Hematopoietic multipotent progenitor cell (in vitro differentiated cells): Measurements from ENCODE around the gene PPP1R8. TPM values are rescaled to one million over a fixed set of nuclear protein-coding genes. Genes with fewer than 3 reads are reported as not detected.
"Not testable (repeated sequence)": the region's sequence is repeated elsewhere in the genome, so short reads cannot be mapped to it uniquely, and the experiment has no call there.

Experiments used
- DNase-seq, 3 donors: peaks; one replicate each; pipeline ENCODE4 v3.0.0-alpha.2; 2011 to 2015; ENCODE audit warnings: low read depth in 2 of 3, low spot score in 2 of 3
- total RNA-seq: library from RNA; depleted of rRNA; stranded (reverse); fragments of >200 nt; gene quantifications from one replicate; pipeline ENCODE4 v1.2.3, GENCODE V29; 2012

The PPP1R8 gene
- total RNA-seq, 1 donor, result 37.4 TPM

DNA sequence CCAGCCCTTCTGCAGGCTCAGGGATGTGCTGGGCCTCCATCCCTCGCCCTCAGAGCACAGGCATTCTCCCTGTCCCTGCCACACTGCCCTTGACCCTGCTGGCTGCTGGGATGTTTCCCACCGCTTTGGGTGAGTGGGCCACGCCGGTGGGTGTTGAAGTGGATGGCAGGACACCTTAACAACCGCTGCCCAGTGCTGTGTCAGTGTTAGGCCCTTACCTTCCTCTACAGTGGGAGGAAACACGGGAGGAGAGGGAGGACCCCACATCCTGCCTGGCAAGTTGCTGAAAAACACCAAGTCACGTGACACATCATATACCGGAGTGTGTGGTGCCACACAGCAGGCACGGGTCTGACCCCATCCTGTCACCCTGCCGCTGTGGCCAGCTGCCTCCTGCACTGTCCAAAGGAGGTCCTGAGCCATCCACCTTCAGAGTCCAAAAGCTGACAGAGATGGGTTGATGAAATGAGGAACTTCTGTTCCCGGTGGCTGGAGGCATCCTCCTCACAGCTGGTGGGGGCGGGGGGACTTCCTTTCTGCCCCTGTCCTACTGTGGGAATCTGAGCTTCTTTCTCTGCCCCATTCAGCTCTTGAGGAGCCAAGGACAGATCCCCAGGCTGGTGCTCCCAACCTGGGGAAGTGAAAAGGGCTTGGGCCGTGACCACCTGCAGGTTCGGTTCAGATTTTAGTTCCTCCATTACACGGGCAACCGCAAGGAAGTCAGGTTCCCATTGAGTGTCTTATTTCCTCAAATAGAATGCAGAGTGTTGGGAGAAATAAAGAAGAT, 38.5 kb downstream of the PPP1R8 start:
- peak in 2 of 3 donors; percentile 60 to 66 for DNase-seq

DNA sequence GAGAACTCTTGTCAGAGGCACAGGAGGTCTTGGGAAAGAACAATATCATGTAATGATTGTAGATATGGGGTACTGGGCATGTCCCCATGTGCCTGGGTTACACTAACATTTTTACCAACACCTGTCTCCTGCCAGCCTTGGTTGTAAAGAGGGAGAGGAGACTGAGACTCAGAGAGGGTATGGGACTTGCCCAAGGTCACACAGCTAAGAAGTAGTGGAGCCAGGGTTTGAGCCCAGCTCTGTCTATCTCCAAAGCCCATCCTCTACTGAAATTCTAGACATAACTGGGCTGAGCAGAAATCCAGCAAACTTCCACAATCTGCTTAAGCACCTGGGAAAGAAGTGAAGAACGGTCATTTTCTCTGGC, 39.1 kb downstream of the PPP1R8 start:
- no peak for DNase-seq

DNA sequence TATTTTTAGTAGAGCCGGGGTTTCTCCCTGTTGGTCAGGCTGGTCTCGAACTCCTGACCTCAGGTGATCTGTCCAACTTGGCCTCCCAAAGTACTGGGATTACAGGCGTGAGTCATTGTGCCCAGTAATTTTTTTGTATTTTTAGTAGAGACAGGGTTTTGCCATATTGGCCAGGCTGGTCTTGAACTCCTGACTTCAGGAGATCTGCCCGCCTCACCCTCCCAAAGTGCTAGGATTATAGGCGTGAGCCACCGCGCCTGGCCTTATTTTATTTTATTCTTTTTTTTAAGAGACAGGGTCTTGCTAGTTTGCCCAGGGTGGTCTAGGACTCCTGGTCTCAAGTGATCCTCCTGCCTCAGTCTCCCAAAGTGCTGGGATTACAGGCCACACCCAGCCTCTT, 40.5 kb downstream of the PPP1R8 start:
- not testable (repeated sequence) for DNase-seq

DNA sequence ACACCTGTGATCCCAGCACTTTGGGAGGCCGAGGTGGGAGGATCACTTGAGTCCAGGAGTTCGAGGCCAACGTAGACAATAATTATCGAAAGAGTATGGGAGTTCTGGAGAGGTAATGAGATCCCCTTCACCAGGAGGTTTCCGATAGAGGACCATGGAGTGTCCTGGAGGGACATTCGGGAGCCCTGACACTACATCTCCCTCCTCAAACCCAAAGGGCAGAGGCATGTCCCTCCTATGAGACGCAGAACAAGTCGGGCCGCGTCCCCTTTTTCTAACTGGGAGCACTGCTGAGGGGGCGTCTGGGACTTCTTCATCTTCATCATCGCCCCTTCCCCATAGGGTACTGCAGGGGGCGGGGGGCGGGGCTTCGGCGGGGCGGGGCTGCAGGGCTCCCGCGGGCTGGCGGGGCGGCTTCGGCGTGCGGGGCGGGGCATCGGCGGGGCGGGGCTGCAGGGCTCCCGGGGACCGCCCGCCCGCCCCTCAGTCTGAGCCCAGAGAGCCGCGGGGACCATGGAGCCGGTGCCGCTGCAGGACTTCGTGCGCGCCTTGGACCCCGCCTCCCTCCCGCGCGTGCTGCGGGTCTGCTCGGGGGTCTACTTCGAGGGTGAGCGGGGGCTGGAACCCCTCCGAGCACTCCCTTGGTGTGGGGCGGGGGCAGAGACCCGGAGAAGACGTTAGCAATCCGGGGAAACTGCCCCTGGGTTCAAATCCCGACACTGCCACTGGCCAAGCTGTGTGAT, 41.6 kb downstream of the PPP1R8 start, which contains the start of gene THEMIS2:
THEMIS2 (plus strand) TSS at position 486 of the 743 bp plus-strand sequence; CDS start at position 514, 28 bp downstream.
- DNase-seq, result peak in 2 of 3 donors; percentile 67 to 73

DNA sequence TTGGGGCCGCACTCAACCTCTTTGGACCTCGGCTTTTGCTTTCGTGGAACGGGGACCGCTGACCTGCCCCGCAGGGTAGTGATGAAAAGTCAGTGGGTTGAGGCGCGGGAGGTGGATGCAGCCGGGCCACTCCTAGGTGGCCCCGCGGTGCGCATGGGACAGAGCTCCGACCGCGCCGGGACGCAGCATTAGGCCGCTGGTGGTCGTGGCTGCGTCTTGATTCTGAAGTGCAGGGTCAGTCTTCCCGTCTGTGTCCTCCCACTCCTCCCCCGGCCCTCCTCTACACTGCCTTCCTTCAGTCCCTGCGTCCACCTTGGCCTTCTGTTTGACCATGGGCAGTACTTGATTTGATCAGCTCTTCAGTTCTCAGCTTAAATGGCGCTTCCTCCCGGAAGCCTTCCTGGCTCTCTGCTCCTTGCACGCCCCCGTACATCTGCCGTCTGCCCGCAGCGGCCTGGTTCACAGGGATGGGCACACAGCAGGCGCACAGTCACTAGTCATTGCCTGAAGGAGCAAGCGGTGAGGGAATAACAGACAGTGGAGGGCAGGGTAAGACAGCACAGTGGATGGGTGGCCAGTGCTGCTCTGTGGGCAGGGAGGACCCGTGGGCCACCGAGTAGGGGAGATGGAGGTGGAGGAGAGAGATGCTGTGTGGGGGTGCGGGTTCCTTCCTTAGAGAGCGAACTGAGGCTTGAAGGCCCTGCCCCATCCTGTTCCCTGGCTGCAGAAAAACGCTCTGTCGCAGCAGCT, 42.4 kb downstream of the PPP1R8 start:
- no peak for DNase-seq

DNA sequence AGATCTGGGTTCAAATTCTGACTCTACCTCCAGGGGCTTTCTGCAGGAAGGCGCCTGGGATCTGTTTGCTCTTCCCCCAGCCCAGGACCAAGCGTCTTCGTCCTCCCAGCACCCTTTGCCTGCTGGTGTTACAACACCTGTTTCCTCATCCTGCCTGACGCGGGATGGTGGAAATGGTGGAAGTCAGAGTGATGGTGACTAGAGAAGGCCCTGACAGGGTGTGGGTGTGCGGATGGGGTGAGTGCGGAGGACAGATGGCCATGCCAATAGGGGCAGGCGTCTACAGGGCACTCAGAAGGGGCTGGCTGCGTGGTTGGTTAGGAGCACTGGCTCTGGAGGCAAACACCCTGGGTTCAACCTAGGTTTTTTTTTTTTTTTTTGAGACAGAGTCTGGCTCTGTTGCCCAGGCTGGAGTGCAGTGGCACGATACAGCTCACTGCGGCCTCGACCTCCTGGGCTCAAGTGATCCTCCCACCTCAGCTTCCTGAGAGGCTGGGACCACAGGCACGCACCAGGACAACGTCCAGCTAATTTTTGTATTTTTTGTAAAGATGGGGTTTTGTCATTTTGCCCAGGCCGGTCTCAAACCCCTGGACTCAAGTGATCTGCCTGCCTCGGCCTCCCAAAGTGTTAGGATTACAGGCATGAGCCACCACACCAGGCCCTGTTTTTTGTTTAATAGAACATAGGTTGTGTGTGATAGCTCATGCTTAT, 43.2 kb downstream of the PPP1R8 start:
- DNase-seq, result peak in 2 of 3 donors; percentile 87 to 96

DNA sequence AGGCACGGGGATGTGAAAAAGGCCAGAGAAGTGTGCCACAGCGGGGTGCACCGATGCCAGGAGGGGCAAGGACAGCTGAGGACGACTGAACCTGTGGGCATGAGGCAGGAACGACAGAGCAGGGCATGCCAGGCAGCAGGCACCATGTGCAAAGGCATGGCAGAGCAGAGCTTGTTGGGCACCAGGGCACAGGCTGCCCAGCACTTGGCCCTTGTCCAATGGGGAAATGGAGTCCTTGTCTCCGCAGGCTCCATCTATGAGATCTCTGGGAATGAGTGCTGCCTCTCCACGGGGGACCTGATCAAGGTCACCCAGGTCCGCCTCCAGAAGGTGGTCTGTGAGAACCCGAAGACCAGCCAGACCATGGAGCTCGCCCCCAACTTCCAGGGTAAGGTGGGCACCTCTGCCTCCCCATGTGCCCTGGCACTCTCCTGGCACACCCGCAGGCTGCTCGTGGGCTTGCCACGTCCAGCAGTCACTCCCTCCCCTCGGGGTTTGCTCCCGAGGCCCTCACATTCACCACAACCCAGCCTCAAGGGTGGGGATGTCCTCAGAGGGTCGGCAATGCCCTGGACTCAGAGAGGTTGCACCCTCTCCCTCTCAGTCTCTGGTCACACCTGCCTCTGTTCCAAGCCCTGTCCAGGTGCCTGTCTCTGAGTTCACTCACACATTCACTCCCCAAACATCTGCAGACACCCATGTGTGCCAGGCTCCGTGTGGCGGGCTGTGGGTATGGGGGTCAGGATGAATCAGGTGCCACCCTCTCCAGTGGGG, 45.9 kb downstream of the PPP1R8 start:
- DNase-seq, result no peak

DNA sequence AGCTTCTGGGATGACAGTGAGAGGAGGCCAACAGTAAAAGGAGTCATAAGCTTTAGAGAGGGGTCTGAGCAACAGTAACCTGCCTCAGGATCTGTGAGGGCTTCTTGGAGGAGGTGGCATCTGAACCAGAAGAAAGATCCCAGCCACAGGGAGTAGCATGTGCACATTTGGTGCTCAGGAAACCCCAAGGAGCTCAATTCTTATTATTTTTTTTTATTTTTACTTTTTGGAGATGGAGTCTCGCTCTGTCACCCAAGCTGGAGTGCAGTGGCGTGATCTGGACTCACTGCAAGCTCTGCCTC, 46.5 kb downstream of the PPP1R8 start:
- no peak for DNase-seq

DNA sequence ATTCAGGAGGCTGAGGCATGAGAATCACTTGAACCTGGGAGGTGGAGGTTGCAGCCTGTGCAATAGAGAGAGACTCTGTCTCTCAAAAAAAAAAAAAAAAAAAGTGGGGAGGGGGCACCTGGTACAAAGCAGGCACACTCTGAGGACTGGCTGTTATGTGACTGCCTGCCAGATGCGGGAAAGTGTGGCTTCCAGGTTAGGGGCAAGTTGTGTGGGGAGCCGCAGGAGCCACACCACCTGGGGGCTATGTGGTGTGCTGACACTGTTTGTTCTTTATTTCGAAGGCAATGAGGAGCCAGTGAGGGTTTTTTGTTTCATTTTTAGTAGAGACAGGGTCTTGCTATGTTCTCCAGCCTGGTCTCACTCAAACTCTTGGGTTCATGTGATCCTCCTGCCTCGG, 47.5 kb downstream of the PPP1R8 start:
- no peak for DNase-seq

DNA sequence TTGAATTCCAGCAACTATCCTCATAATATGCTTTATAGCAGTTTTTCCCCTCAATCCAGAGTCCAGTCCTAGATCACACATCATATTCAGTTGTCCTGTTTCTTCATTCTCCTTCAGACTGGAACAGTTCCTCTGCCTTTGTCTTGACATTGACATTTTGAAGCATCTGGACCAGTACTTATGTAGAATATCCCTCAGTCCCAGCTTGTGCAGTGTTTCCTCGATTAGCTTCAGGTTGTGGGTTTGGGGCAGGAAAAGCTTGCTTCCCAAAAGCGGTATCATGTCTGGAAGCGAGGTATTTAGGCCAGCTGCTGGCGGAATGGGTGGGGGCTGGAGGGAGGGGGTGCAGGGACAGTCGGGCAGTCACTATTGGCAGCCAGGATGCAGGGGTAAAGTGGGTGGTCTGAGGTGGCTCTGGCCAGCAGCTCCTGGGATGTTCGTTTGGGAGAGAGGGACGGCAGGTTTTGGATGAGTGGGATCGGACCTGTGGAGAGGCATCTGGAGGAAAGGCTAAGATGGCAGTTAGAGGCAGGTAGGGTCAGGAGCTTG, 48.3 kb downstream of the PPP1R8 start:
- DNase-seq, result no peak

DNA sequence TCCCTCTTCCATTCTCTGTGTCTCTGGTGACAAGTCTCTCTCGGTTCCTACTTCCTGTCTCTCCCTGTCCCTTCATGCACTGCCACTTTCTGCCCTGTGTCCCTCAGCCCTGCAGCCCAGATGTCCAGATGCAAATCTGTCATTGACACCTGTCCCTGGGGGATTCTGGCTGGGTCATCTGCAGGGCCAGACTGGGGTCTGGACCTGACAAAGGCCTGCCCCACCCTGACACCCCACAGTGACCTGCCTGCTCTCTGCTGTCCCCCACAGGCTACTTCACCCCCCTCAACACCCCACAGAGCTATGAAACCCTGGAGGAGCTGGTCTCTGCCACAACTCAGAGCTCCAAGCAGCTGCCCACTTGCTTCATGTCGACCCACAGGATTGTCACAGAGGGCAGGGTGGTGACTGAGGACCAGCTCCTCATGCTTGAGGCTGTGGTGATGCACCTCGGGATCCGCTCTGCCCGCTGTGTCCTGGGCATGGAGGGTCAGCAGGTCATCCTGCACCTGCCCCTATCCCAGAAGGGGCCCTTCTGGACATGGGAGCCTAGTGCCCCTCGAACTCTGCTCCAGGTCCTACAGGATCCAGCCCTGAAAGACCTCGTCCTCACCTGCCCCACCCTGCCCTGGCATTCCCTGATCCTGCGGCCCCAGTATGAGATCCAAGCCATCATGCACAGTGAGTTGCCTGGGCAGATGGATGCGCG, 48.9 kb downstream of the PPP1R8 start:
- no peak for DNase-seq

DNA sequence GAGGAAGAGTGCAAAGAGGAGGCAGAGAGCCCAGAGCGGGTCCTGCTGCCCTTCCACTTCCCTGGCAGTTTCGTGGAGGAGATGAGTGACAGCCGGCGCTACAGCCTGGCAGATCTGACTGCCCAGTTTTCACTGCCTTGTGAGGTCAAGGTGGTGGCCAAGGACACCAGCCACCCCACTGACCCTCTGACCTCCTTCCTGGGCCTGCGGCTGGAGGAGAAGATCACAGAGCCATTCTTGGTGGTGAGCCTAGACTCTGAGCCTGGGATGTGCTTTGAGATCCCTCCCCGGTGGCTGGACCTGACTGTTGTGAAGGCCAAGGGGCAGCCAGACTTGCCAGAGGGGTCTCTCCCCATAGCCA, 51.9 kb downstream of the PPP1R8 start:
- no peak for DNase-seq

DNA sequence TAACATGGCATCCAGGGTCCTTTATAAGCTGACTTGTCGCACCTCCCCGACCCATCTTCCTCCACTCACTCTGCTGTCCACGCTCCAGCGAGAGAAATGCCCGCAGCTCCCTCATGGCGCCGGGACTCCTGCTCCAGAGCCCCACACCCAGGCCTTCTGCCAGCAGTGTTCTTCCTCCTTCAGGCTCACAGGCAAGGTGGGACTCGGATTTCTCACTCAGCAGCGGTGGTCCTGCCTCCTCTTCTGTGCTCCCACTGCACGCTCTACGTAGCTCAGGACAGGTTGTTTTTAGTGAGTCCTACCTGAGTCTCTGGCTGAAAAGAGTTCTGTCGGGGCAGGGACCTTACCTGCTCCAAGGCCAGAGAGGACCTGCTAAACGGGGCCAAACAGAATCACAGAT, 53.0 kb downstream of the PPP1R8 start:
- no peak for DNase-seq

DNA sequence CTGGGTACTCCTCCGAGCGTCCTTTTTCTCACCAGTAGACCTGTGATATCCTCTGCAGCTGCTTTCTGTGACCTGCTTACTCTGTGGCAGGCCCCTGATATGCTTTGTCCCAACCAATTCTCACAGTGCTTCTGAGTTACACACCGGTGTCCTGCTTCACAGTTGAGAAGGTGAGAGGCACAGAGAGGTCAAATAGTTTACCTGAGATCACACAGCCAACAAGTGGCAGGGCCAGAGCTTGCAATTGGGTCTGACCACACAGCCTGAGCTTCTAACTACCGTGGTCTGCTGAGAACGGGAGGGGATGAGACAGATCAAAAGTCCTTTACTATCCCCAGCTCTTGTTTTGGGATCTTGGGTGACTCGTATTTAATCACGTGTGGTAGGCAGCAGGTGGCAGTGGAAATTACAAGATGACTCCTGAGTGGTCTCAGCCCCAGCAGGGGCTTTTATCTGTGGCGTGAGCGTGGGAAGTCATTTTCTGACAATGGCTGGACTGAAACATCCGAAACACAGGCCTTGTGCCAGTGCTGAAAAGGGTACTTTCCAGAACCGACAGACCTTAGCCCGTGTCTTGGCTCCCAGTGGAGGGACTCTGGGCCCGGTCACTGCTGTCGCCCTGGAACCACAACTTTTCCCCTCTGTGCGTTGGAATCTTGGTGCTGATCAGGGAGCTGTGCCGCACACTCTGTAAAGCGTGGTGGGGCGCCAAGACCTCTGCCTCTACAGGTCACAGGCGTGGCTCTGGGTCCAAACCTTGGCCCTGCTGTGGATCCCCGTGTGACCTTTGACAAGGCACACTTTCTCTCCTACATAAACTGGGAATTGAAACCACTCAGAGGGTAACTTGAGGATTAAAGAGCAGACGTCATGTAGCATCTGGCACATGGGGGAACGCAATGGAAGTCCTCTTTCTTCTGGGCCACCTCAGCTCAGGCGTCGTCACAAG, 53.7 kb downstream of the PPP1R8 start:
- DNase-seq, result no peak

DNA sequence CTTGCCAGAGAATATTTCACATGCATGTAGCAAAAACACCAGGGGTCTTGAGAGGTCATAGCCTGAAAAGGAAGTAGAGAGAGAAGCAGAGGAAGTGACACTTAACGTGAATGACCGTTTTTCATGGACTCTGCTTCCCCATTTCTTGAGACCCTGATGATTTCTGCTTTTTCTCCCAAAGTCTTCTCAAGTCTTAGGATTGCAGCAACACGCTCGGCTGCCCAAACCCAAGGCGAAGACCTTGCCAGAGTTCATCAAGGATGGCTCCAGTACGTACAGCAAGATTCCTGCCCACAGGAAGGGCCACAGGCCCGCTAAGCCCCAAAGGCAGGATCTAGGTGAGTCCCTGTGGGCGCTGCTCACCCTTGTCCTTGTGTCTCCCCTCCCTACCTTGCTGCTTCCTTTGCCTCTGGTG, 54.5 kb downstream of the PPP1R8 start:
- DNase-seq, result peak in 1 of 3 donors; percentile 58

DNA sequence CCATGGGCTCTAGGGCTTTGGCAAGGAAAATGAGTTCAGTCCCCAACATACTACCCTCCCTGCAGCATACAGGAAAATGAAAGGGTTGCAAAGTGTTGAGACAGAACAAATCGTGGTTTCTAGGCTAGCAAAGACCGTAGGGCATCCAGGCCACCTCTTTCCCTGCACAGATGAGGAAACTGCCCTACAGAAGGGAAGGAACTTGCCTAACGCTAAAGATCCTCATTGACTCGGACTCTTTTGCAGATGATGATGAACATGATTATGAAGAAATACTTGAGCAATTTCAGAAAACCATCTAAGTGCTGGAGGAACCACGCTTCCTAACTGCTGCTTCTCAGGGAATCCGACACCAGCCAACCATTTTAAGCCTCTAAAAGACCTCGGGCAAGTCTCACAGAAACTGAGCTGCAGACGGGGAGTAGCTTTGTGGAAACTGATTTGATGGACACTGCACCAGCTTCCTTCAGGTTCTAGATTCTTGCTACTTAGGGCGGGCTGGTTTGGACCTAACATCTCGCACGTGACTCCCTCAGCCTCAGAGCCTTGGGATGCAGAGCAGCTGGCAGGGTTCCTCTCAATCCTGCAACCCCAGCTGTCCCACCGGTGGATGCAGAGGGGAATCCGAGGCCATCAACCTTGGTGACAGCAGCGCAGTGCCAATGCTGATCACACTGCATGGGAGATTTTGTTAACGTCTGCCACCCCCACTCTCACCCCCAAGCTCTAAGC, 55.2 kb downstream of the PPP1R8 start:
- no peak for DNase-seq

DNA sequence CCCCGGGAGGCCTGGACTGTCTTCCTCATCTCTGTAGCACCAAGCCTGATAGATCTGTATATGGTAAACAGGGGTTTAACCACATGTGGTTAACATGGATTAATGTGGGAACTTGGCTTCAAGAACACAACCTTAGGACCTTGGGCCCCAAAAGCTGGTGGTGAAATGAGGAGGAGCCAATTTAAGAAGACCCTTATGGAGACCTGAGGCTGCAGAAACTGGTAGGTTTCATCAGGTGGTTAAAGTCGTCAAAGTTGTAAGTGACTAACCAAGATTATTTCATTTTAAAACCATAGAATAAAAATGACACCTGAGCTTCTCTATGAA, 55.7 kb downstream of the PPP1R8 start:
- DNase-seq, result no peak

DNA sequence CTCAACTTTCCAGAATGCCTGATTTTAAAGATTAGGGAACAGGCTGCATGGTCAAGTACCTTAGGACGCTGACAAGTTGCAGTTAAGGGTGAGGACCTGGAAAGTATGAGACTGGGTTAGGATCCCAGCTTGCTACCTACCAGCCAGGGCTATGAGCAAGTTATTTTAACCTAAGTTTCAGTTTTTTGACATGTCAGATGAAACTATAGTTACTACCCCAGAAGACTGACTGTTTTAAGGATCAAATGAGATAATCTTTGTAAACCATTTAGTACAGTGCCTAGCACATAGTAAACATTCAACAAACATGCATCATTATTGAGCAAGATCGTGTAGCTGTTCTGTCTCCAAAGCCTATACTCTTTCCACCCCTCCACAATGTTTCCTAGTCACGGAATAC, 56.2 kb downstream of the PPP1R8 start:
- DNase-seq, result no peak
